Gastroesophageal sphincter (tissue), 3 donors: Measurements from ENCODE around the gene TNNC1.

Source experiments
- POLR2A ChIP-seq, 2 donors: fragments of 450-650 bp; IDR thresholded peaks; one replicate each; pipeline ENCODE4 v1.6.1; 2017; ENCODE audit warnings: antibody characterized with exemption in 2 of 2, mild to moderate bottlenecking in 2 of 2, moderate library complexity in 1 of 2
- TF ChIP-seq, protein P1 (sequence below), 4 experiments: fragments of 200-600 bp in 2 of 4; fragments of 450-650 bp in 2 of 4; sonication (generic) in 1 of 4; IDR thresholded peaks; one replicate each; pipeline ENCODE4 v1.5.1; 2017 to 2019; ENCODE audit warnings: antibody characterized with exemption in 4 of 4, mild to moderate bottlenecking in 2 of 4, moderate library complexity in 2 of 4

DNA sequence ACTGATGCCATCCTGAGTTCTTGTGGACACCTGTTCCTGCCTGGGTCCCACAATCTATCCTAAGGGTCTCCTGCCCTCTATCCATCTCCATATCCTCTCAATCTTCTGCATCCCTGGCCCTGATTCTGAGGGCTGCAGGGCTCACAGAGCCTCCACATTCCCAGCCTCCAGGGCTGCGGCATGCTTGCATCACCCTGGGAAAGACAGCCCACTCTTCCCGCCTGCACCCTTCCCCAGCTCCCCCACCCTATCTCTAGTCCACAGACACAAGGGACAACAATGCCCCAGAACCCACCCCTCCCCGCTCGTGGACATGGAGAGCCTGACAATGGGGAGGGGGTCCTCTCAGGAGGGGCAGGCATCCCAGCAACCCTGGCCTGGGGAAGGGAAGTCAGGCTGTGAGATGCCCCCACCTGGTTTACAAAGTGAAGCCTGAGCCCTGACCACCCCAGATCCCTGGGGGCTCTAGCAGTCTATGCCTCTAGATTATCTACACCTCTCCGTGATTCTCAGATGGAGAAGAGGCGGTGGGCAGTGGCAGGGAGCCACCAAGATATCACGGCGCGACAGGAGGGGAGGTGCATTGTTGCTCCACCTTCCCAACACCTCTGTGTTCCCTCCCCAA, 19.2 kb downstream of the TNNC1 start:
- TF ChIP-seq, protein P1, sequence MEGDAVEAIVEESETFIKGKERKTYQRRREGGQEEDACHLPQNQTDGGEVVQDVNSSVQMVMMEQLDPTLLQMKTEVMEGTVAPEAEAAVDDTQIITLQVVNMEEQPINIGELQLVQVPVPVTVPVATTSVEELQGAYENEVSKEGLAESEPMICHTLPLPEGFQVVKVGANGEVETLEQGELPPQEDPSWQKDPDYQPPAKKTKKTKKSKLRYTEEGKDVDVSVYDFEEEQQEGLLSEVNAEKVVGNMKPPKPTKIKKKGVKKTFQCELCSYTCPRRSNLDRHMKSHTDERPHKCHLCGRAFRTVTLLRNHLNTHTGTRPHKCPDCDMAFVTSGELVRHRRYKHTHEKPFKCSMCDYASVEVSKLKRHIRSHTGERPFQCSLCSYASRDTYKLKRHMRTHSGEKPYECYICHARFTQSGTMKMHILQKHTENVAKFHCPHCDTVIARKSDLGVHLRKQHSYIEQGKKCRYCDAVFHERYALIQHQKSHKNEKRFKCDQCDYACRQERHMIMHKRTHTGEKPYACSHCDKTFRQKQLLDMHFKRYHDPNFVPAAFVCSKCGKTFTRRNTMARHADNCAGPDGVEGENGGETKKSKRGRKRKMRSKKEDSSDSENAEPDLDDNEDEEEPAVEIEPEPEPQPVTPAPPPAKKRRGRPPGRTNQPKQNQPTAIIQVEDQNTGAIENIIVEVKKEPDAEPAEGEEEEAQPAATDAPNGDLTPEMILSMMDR (IDR thresholded peaks at IDR 0.05) = no peak
- TF ChIP-seq POLR2A (IDR thresholded peaks at IDR 0.05) = no peak
